Measurements from ENCODE around the gene EFCC1. TPM values are rescaled to one million over a fixed set of nuclear protein-coding genes. Genes with fewer than 3 reads are reported as not detected.

Gene EFCC1
- polyA plus RNA-seq, 1 experiment, result 0.27 TPM

- POLR2A ChIA-PET, result no interaction called here
- no peak overlapping the region for H3K4me3 ChIP-seq (ENCODE audit: low read depth, low read length)
- H3K27ac ChIP-seq (ENCODE audit: low read depth, low read length), result no peak overlapping the region
- DNase-seq (ENCODE audit: low read depth, low spot score), result no peak
- peaks cover 14% of the 10 kb centered on the region for H3K9me3 ChIP-seq (ENCODE audit: control insufficient read depth, insufficient read depth, low read length)
- H3K27me3 ChIP-seq (ENCODE audit: control insufficient read depth, insufficient read depth, low read length), result peaks cover 30% of the 10 kb centered on the region
- TF ChIP-seq, protein P1, sequence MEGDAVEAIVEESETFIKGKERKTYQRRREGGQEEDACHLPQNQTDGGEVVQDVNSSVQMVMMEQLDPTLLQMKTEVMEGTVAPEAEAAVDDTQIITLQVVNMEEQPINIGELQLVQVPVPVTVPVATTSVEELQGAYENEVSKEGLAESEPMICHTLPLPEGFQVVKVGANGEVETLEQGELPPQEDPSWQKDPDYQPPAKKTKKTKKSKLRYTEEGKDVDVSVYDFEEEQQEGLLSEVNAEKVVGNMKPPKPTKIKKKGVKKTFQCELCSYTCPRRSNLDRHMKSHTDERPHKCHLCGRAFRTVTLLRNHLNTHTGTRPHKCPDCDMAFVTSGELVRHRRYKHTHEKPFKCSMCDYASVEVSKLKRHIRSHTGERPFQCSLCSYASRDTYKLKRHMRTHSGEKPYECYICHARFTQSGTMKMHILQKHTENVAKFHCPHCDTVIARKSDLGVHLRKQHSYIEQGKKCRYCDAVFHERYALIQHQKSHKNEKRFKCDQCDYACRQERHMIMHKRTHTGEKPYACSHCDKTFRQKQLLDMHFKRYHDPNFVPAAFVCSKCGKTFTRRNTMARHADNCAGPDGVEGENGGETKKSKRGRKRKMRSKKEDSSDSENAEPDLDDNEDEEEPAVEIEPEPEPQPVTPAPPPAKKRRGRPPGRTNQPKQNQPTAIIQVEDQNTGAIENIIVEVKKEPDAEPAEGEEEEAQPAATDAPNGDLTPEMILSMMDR (IDR thresholded peaks at IDR 0.05; ENCODE audit: low read depth, low read length), result peak; percentile 38
- CTCF ChIA-PET, result interaction anchor here (0.7 kb wide), 1 partner anchor 54 kb away, joined by 6 read pairs; no protein-coding TSS in a partner anchor
These were observed 22.8 kb downstream of the EFCC1 start for GRCh38 chr3:129023909-129024308.

- no peak for DNase-seq (ENCODE audit: low read depth, low spot score)
- Histone ChIP-seq H3K27ac (ENCODE audit: low read depth, low read length) (no peak overlapping the region), H3K4me3 (ENCODE audit: low read depth, low read length) (no peak overlapping the region), H3K9me3 (ENCODE audit: control insufficient read depth, insufficient read depth, low read length) (peaks cover 14% of the 10 kb centered on the region), H3K27me3 (ENCODE audit: control insufficient read depth, insufficient read depth, low read length) (peaks cover 33% of the 10 kb centered on the region)
- TF ChIP-seq, protein P1 (IDR thresholded peaks at IDR 0.05; ENCODE audit: low read depth, low read length), result no peak
- POLR2A ChIA-PET, result no interaction called here
- CTCF ChIA-PET, result interaction anchor here (0.6 to 3.0 kb wide), 3 partner anchors 9 to 55 kb away, joined by 3 to 16 read pairs (median 3); no protein-coding TSS in a partner anchor
These were observed 24.0 kb downstream of the EFCC1 start for GRCh38 chr3:129025108-129025507.

DNA sequence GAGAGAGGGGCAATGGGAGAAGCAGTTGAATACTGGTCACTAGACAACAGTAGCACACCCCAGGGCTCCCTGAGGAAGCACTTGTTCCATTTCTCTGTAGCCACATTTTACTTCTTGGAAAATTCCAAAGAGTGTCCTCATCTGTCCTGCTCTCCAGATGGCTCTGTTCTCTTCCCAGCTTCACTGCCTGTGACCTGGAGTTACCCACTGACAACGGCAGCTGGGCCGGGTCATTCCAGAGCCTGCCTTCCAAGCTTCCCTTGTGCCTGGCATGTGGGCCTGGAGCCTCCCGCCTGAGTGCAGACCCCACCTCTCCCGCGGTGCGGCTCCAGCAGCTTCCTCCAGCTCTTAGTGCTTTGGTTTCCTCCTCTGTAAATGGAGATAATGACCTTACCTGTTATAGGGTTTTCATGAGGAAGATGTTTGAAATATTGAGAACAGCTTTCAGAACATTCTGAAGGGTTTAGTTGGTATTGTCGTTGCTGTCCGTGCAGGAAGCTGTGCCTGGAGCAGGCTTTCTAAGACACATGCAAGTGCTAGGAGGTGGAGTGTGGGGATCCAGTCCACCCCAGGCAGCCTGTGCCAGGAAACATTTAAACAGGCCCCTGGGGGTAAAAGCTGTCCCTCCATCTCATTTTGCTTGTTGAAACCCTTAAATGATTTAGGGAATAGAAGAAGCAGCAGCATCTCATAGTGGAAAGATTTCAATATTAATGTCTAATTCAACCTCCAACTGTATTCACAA lies 24.8 kb downstream of the EFCC1 start:
- Histone ChIP-seq H3K27ac (ENCODE audit: low read depth, low read length) (no peak overlapping the region), H3K4me3 (ENCODE audit: low read depth, low read length) (no peak overlapping the region), H3K9me3 (ENCODE audit: control insufficient read depth, insufficient read depth, low read length) (peaks cover 20% of the 10 kb centered on the region), H3K27me3 (ENCODE audit: control insufficient read depth, insufficient read depth, low read length) (peaks cover 37% of the 10 kb centered on the region)
- no peak for DNase-seq (ENCODE audit: low read depth, low spot score)
- TF ChIP-seq, protein P1 (IDR thresholded peaks at IDR 0.05; ENCODE audit: low read depth, low read length), result no peak
- CTCF ChIA-PET, result interaction anchor here (0.6 to 3.0 kb wide), 4 partner anchors 9 to 56 kb away, joined by 3 to 16 read pairs (median 4); no protein-coding TSS in a partner anchor
- POLR2A ChIA-PET, result no interaction called here

DNA sequence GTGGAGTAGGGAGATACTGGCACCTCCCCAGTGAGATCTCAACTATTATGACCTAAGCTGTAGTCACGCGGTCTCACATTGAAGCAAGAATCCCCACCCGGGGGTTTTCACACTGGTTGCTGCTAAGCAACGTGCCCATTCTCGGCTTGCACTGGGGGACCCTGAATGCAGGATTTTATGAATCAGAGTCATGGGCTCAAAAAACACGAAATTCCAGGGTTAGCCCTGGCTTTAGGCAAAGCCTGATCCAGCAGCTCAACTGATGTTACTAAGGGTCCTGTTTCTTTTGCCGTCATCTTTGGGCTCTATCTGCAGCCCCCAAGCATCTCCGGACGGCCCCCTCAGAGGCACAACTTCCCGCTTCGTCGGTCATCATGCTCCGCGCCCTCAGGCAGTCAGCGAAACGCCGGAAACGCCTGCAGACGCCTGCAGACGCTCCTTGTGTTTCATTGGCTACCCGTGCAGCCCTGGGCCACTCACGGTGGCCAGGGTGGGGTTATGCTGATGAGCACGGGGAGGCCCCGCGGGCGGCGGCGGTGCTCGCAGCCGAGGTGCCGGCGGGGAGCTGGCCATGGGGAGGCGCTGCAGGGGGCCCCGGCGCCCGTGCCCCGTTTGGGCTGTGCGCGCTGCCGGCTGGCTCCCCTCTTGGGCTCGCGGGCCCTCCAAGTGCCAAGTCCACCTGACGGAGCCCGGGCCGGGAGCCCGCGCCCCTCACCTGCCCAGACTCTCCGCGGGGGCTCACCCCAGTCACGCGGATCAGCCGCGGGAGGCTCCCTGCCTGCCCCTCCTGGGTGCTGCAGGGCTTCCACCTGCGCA lies 25.8 kb downstream of the EFCC1 start:
- DNase-seq (ENCODE audit: low read depth, low spot score), result no peak
- CTCF ChIA-PET, result interaction anchor here (0.9 to 3.0 kb wide), 3 partner anchors 10 to 57 kb away, joined by 5 to 16 read pairs (median 5); no protein-coding TSS in a partner anchor
- no peak overlapping the region for H3K27ac ChIP-seq (ENCODE audit: low read depth, low read length)
- POLR2A ChIA-PET, result interaction anchor here (1.3 kb wide), 1 partner anchor 222 kb away, joined by 5 read pairs; the partner anchor contains the start of gene COPG1
- no peak overlapping the region for H3K4me3 ChIP-seq (ENCODE audit: low read depth, low read length)
- TF ChIP-seq, protein P1 (IDR thresholded peaks at IDR 0.05; ENCODE audit: low read depth, low read length), result peak; percentile 8; the same call in 1 of the 2 replicates
- H3K27me3 ChIP-seq (ENCODE audit: control insufficient read depth, insufficient read depth, low read length), result peaks cover 37% of the 10 kb centered on the region
- H3K9me3 ChIP-seq (ENCODE audit: control insufficient read depth, insufficient read depth, low read length), result peaks cover 20% of the 10 kb centered on the region

Measured in AG04450 (cell line).